ENCODE data around the gene GALR2.

Gene GALR2

DNA sequence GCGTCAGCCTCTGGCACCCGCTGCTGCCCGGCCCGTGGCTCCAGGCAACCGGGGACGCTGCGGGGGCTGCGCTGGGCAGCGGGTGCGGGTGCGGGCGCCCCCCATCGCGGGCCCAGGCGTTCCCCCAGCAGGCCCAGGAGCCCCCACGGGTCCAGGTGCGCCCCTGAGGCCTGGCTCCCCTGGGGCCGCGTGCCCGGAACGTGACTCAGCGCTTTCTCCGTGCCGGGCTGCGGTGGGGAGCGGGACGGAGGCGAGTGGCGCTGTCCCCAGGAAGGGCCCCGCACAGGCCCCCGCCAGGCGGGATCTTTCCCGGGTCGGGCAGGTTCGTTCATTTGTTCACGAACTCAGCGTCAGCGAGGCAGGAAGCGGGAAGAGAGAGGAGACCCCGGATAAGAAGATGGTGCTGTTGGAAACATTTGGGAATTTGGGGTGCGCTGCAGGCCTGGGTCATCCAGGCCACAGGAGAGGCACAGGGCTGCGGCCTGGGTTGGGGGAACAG, 47.4 kb downstream of the GALR2 start:
- peak overlapping the region; percentile 43 for H3K4me3 ChIP-seq (ENCODE audit: low read depth, low read length)
- TF ChIP-seq, protein P1, sequence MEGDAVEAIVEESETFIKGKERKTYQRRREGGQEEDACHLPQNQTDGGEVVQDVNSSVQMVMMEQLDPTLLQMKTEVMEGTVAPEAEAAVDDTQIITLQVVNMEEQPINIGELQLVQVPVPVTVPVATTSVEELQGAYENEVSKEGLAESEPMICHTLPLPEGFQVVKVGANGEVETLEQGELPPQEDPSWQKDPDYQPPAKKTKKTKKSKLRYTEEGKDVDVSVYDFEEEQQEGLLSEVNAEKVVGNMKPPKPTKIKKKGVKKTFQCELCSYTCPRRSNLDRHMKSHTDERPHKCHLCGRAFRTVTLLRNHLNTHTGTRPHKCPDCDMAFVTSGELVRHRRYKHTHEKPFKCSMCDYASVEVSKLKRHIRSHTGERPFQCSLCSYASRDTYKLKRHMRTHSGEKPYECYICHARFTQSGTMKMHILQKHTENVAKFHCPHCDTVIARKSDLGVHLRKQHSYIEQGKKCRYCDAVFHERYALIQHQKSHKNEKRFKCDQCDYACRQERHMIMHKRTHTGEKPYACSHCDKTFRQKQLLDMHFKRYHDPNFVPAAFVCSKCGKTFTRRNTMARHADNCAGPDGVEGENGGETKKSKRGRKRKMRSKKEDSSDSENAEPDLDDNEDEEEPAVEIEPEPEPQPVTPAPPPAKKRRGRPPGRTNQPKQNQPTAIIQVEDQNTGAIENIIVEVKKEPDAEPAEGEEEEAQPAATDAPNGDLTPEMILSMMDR (IDR thresholded peaks at IDR 0.05; ENCODE audit: borderline replicate concordance, insufficient read depth, low read depth, low read length): no peak

DNA sequence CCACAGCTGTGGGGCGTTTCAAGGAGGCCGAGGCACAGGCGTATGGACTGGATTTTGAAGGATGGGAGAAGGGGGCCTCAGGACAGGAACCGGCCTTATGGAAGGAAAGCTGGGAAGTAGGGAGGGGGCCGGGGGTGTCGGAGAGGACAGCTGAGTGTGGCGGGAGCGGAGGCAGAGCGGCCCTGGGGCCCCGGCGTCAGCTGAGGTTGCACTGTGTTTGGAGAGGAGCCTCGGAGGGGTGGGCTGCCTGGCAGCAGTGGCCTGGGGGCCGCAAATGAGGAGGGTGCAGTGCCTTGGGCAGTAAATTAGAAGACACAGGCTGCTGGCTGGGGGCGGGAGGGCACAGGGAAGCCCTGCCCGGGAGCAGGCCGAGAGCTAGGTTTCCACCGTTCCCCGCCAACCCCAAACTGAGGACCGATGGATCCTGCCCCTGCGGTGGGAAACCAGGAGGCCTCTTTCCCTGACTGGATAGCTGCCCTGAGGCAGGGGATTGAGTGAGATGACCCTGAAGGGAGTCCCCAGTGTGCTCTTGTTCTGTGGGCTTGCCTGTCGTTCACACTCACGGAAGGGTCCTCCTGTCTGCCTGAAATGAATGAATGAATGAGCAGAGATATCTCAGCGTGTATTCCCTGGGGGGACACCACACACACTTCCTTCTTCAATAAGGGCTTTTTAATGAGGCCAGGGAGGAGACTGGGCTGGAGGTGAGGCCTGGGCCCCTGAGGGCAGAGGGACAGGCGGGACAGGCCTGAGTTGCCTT, 48.0 kb downstream of the GALR2 start:
- H3K4me3 ChIP-seq (ENCODE audit: low read depth, low read length): no peak overlapping the region
- TF ChIP-seq, protein P1 (IDR thresholded peaks at IDR 0.05; ENCODE audit: borderline replicate concordance, insufficient read depth, low read depth, low read length): no peak

DNA sequence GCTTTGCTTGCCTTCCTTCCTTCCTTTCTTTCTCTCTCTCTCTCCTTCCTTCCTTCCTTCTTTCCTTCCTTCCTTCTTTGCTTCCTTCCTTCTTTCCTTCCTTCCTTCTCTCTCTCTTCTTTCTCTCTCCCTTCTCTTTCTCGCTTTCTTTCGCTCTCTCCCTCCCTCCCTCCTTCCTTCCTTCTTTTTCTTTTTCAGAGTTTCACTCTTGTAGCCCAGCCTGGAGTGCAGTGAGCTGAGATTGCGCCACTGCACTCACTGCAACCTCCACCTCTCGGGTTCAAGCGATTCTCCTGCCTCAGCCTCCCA, 48.6 kb downstream of the GALR2 start:
- no peak overlapping the region for H3K4me3 ChIP-seq (ENCODE audit: low read depth, low read length)

DNA sequence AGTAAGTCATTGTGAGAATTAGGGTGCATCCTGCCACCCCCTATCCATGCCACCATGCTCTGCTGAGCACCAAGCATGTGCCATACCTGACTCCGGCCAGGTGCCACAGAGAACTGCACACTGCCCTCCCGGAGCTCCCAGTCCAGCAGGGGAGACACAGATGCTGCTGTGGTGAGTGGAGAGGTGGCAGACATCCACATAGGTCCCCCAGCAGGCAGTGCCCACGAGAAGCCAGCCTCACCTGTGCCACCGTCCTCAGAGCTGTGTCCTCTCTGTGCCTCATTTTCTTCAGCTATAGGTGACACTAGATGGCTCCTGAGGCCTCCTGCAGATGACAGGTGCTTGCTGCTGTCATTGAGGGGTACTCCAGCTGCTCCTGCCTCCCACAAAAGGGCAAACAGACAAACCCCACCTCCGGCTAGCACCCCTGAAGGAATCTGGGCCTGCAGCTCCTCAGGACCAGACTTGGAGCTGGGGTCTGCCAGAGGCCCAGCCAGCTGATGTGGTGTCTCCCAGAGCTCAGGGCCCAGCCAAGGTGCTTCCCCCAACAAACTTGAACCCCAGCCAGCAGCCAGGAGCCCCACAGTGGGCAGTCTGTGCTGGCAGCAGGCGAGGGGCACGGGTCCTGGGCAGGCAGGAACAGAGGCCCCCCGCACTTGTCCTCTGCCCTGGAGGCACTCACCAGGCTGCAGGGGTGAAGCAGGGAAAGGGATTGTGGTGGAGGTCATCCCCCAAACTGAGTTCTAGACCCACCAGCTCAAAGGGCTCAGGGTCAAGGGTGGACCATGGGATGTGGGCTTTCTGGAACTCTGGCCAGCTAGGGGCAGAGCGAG, 49.4 kb downstream of the GALR2 start:
- H3K4me3 ChIP-seq (ENCODE audit: low read depth, low read length): no peak overlapping the region
- TF ChIP-seq, protein P1 (IDR thresholded peaks at IDR 0.05; ENCODE audit: borderline replicate concordance, insufficient read depth, low read depth, low read length): no peak

More for the DNA sequence above, 48.6 kb downstream of the GALR2 start:
- TF ChIP-seq, protein P1 (IDR thresholded peaks at IDR 0.05; ENCODE audit: borderline replicate concordance, insufficient read depth, low read depth, low read length): no peak

DNA sequence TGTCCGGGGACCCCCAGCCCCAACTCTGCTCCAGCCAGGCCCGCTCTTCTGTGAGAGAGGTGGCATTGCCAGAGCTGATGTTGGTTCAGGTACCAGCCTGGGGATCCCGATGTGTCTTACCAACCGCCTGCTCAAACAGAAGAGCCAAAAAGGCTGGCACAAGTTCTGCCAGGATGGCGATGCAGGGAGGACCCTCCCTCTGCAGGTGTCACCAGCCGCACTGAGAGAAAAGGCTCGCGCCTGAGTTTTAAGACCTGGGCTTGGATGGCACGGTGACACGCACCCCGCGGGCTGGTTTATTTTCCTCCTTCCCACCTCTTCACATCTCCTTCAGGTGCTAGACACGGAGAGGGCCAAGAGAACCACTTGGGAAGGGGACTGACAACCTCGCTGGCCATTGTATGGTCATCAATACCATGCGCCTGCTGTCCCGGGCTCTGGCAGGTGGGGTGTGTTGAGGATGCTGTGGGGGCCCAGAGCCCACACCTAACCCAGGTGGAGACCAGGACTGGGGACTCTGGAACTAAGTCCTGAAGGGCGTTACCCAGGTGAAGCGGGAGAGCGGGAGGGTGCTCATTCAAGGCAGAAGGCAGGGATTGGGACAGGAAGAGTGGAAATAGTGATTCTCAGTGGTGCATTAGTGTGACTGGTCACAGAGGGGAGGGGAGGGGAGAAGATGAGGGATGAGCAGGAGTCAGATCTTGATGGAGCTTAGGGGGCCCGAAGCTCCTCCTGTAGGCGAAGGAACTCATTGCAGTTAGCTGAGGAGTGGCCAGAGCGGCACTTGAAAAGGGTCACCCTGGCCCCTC, 50.2 kb downstream of the GALR2 start:
- TF ChIP-seq, protein P1 (IDR thresholded peaks at IDR 0.05; ENCODE audit: borderline replicate concordance, insufficient read depth, low read depth, low read length): peak; percentile 48; the same call in 1 of the 2 replicates
- no peak overlapping the region for H3K4me3 ChIP-seq (ENCODE audit: low read depth, low read length)

DNA sequence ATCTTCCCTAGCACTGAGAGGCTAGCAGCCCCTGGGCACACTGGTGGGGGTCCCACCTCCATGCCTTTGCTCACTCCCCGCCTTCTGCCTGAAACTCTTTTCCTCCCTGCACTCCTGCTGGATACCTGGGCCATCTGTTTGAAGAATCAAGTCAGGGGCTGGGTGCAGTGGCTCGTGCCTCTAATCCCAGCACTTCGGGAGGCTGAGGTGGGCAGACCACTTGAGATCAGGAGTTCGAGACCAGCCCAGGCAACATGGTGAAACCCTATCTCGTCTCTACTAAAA, 50.8 kb downstream of the GALR2 start:
- no peak overlapping the region for H3K4me3 ChIP-seq (ENCODE audit: low read depth, low read length)
- TF ChIP-seq, protein P1 (IDR thresholded peaks at IDR 0.05; ENCODE audit: borderline replicate concordance, insufficient read depth, low read depth, low read length): no peak
